Sciatic nerve (tissue), 2 donors: ENCODE results near the gene ZNF223. TPM values are rescaled to one million over a fixed set of nuclear protein-coding genes. Genes with fewer than 3 reads are reported as not detected.

Experiments used
- ATAC-seq: fragments of 200-7000 bp; cut with Tn5 transposase; one replicate; pipeline ENCODE4 v1.9.1; 2020; ENCODE audit warnings: mild to moderate bottlenecking, moderate library complexity
- DNase-seq: peaks from one replicate; pipeline ENCODE4 v3.0.0-alpha.2; 2020; ENCODE audit warnings: low spot score
- intact Hi-C: fragments of 100-400 bp; cut with DNase I; formaldehyde crosslinking; loops from one replicate; pipeline ENCODE4 v1.14.2; 2022
- total RNA-seq: library from RNA; stranded (reverse); fragmentation: NEBNext Ultra II Directional; extraction: Animal tissue kit (Norgen Biotek cat#: 25700); gene quantifications from one replicate; pipeline ENCODE4 v1.2.1, GENCODE V29; 2021
- donor health status: DM: no; HTN: no; CAD: no.
- donor health status: DM: no; HTN: no; CAD: no.

The ZNF223 gene
- total RNA-seq, result 6.0 TPM

- intact Hi-C loops, result no loop called here
- DNase-seq, result peak; percentile 96
- ATAC-seq, result peak; percentile 100
Observed at GRCh38 chr19:44051650-44052402, at the start of gene ZNF223. TSS of gene ZNF223 (plus strand) at chr19:44052036. CDS start at chr19:44055177, 3,141 bp downstream.

GRCh38 chr19:44002212-44002565 is 49.6 kb upstream of the ZNF223 start:
- no peak for DNase-seq
- no peak for ATAC-seq
- intact Hi-C loops, result no loop called here

- peak; percentile 100 for ATAC-seq
- DNase-seq, result peak; percentile 93
- intact Hi-C loops, result no loop called here
Observed at GRCh38 chr19:44002566-44003460, 49.0 kb upstream of the ZNF223 start, which contains the start of gene ZNF230. TSS of gene ZNF230 (plus strand) at chr19:44002957. CDS start at chr19:44007079, 4,122 bp downstream.

DNA sequence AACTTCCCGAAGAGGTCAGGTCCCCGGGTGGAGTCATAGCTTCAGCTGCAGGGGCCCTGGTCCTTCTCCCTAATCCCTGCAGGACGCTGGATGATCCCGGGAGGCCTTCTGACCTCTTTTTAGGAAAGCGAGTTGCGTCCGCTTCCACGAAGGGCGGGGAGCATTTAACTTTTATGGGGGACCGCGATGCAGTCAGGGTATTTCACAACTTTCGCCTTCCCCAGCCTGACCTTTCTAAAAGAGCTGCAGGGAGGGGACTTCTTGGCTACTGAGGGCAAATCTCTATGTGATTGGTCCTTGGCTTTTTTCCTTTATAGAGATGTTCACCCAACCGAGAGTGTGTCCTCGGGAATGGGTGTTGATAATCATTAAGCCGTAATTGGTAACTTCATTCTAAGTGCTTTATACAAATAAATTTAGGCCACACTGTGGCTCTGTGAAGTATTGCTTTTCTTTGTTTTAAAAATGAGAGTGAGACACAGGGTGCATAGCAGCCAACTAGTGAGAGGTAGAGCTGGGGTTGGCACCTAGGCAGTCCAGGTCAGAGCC is 48.3 kb upstream of the ZNF223 start:
- ATAC-seq, result peak; percentile 5
- intact Hi-C loops, result no loop called here
- DNase-seq, result no peak

- intact Hi-C loops, result no loop called here
- DNase-seq (no peak), ATAC-seq (no peak)
Observed at GRCh38 chr19:44005973-44006372, 45.9 kb upstream of the ZNF223 start.

DNA sequence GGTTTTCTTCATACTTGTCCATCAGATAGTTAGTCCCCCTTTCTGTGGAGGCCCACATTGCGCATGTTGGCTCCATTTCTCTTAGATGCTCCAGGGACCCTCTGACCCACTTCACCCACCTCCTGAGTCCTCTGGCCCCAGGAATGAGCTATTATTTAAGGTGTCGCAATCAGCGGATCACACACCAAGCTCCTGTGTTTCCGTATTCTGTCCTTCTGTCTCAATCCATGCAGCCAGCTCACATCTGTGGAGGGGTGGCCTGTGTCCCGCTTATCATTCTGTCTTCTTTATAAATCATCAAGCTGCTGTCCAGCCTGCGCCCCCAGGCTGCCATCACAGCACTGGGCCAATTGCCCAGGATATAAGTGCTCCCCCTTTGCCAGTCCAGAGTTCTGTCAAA is 44.4 kb upstream of the ZNF223 start:
- no peak for DNase-seq
- ATAC-seq, result no peak
- intact Hi-C loops, result no loop called here

- DNase-seq (no peak), ATAC-seq (no peak)
- intact Hi-C loops, result no loop called here
Observed at GRCh38 chr19:44010468-44010867, 41.4 kb upstream of the ZNF223 start.

GRCh38 chr19:44019498-44019897 is 32.3 kb upstream of the ZNF223 start:
- DNase-seq (no peak), ATAC-seq (no peak)

GRCh38 chr19:44021221-44021620 is 30.6 kb upstream of the ZNF223 start:
- ATAC-seq, result no peak
- intact Hi-C loops, result no loop called here

More at GRCh38 chr19:44019498-44019897, 32.3 kb upstream of the ZNF223 start:
- intact Hi-C loops, result no loop called here

GRCh38 chr19:44024900-44025216 is 27.0 kb upstream of the ZNF223 start:
- intact Hi-C loops, result no loop called here
- peak; percentile 26 for ATAC-seq
- DNase-seq, result no peak

More at GRCh38 chr19:44021221-44021620, 30.6 kb upstream of the ZNF223 start:
- no peak for DNase-seq

- DNase-seq (peak; percentile 87), ATAC-seq (peak; percentile 100)
- intact Hi-C loops, result no loop called here
Observed at GRCh38 chr19:44025217-44025936, 26.5 kb upstream of the ZNF223 start, which contains the start of gene ZNF222. TSS of gene ZNF222 (plus strand) at chr19:44025379. CDS start at chr19:44025437, 58 bp downstream.

GRCh38 chr19:44026622-44027021 is 25.2 kb upstream of the ZNF223 start:
- intact Hi-C loops, result no loop called here
- no peak for ATAC-seq
- DNase-seq, result no peak

GRCh38 chr19:44032001-44032610 is 19.7 kb upstream of the ZNF223 start:
- DNase-seq, result no peak
- intact Hi-C loops, result no loop called here
- no peak for ATAC-seq

DNA sequence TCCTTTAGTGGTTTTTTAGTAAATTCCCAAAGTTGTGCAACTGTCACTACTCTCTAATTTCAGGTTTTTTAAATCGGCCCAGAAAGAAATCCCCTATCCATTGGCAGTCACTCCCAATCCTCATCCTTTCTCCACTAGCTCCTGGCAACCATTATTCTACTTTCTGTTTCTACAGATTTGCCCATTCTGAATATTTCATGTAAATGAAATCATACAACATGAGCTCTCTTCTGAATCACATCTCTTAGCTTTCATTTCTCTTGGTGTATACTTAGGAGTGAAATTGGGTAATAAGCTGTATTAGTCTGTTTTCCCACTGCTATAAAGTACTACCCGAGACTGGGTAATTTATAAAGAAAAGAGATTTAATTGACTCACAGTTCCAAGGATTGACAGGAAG is 9.7 kb upstream of the ZNF223 start:
- DNase-seq, result no peak
- intact Hi-C loops, result no loop called here
- ATAC-seq, result no peak

DNA sequence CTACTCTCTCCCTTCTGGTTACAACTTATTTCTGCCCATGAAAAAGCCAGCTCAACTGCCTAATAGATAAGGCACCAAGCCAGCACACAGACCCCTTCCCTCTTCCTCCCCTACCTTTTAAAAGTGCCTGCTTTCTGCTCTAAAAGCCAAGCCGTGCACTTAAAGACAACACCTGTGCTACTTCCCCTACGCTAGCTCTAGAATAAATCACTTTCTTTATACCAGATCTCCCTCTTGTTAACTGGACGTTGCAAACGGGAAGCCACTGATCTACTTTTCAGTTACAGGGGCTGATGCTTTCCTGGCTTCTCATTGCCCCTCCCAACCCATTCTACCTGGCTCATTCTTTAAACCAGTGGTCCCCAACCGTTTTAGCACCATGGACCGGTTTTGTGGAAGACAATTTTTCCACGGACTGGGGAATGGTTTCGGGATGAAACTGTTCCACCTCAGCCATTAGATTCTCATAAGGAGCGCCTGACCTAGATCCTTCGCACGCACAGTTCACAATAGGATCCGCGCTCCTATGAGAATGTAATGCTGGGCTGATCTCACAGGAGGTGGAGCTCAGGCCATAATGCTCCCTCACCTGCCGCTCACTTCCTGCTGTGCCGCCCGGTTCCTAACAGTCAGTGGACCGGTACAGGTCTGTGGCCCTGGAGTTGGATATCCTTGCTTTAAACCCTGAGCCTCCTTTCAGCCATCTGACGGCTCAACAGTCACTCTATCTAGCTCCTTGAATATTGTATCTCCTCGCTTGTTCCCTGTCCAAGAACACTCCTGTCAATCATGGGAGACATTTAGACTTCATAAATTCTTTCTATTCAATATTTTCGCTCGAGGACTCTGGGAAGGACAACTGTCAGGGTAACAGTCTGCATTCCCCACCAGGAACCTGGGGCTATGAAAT is 841 bp upstream of the ZNF223 start:
- DNase-seq (no peak), ATAC-seq (peak; percentile 29)
- intact Hi-C loops, result no loop called here

- DNase-seq, result no peak
- intact Hi-C loops, result no loop called here
- ATAC-seq, result no peak
Observed at GRCh38 chr19:44055870-44056269, 4.0 kb downstream of the ZNF223 start.

DNA sequence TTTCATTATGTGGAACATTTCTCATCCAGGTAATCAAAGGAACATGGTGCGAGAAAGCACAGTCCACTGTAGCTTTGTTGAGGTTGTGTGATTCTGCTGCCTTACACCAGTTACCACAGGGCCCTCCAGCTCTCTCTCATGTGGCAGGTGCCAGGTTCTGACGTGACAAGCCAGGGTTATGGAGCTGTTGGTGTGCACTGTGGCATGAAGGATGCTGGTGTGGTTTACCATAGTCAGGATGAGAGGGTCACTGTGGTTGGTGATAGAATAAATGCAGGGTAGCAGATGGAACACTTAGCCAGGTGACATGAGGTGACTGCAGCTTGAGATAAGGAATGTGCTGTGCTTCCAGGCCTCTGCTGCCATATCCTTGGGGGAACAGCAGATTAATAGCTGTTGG is 7.4 kb downstream of the ZNF223 start:
- no peak for DNase-seq
- no peak for ATAC-seq
- intact Hi-C loops, result no loop called here

DNA sequence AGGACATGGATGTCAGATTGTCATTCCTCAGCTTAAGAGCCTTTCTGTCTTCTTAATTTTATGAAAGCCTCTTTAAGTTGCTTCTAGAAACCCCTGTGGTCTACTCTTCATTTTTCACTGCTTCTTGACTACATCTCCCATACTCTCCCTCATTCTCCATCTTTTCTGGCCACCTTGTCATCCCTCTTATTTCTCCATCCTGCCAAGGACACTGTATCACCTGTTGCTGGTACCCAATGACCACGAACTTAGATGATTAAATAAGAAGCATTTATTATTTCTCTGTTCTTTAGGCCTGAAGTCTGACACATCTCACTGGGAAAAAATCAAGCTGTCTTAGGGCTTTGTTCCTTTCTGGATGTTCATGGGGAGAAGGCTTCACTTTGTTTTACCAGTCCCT is 9.2 kb downstream of the ZNF223 start:
- ATAC-seq (no peak), DNase-seq (no peak)
- intact Hi-C loops, result no loop called here
